ENCODE results near the gene MYO1F. TPM values are rescaled to one million over a fixed set of nuclear protein-coding genes. Genes with fewer than 3 reads are reported as not detected.

MYO1F gene
- polyA plus RNA-seq, 3 donors: 121 to 707 (median 197) TPM

GRCh38 chr19:8510589-8511115 is 66.6 kb downstream of the MYO1F start:
- H3K9me3 ChIP-seq (replicated peaks in 1 of 2; ENCODE audit: control insufficient read depth in 1 of 2, insufficient read depth in 1 of 2, low read length in 2 of 2): no peaks in the 10 kb centered on the region
- H3K4me2 ChIP-seq (replicated peaks; ENCODE audit: extremely low read depth, low read length, poor library complexity, severe bottlenecking): no peak overlapping the region
- Mint-ChIP-seq H3K36me3 (peaks cover 0 to 32% of the 10 kb centered on the region in 2 donors), H3K4me1 (peaks cover 51% of the 10 kb centered on the region), H3K4me3 (no peak overlapping the region), H3K27ac (no peak overlapping the region), H3K9me3 (no peaks in the 10 kb centered on the region), H3K27me3 (ENCODE audit: low read depth in 3 of 3) (peaks cover 0 to 4% (median 0%) of the 10 kb centered on the region in 3 donors)
- no peak overlapping the region for H3K27ac ChIP-seq (ENCODE audit: low read depth in 1 of 2, low read length in 2 of 2)
- intact Hi-C loops (cut with micrococcal nuclease): loop anchor here in 1 of 2 donors (10.0 kb wide), 1 partner anchor 96 kb away; the partner anchor contains the start of gene MARCHF2
- no peak overlapping the region for H3K4me3 ChIP-seq (replicated peaks in 1 of 3; ENCODE audit: low read depth in 2 of 3, low read length in 3 of 3)
- peaks cover 5% of the 10 kb centered on the region in 2 donors for H3K36me3 ChIP-seq (replicated peaks in 1 of 2; ENCODE audit: control insufficient read depth in 1 of 2, insufficient read depth in 2 of 2, low read length in 2 of 2)
- no peak overlapping the region for H2AFZ ChIP-seq (ENCODE audit: insufficient read depth, low read depth, low read length, poor library complexity, severe bottlenecking)
- no peaks in the 10 kb centered on the region for H4K20me1 ChIP-seq (ENCODE audit: insufficient read depth, low read length)
- H3K4me1 ChIP-seq (ENCODE audit: control insufficient read depth in 1 of 2, insufficient read depth in 2 of 2, low read length in 2 of 2): peaks cover 54 to 58% of the 10 kb centered on the region in 2 donors
- DNase-seq: no peak
- TF ChIP-seq CTCF (IDR thresholded peaks at IDR 0.05): no peak
- 95% methylated on average over 39 of the region's 52 CpGs for WGBS (ENCODE audit: insufficient coverage)
- H3K9ac ChIP-seq (ENCODE audit: insufficient read depth, low read length, poor library complexity, severe bottlenecking): no peak overlapping the region
- no peaks in the 10 kb centered on the region for H3K27me3 ChIP-seq (ENCODE audit: control insufficient read depth in 2 of 2, insufficient read depth in 2 of 2, low read length in 2 of 2)
- peaks cover 32% of the 10 kb centered on the region for H3K79me2 ChIP-seq (ENCODE audit: insufficient read depth, low read length)

GRCh38 chr19:8506402-8506957 is 70.8 kb downstream of the MYO1F start:
- Mint-ChIP-seq H3K4me1 (peaks cover 52% of the 10 kb centered on the region), H3K9me3 (peaks cover 0 to 1% (median 0%) of the 10 kb centered on the region in 7 donors), H3K27ac (peak overlapping the region in 5 of 7 donors; percentile 14 to 69 (median 66)), H3K27me3 (ENCODE audit: low read depth in 3 of 3) (peaks cover 0 to 2% (median 0%) of the 10 kb centered on the region in 3 donors), H3K4me3 (peak overlapping the region; percentile 88 to 91), H3K36me3 (peaks cover 0 to 25% of the 10 kb centered on the region in 2 donors)
- Histone ChIP-seq H3K9ac (ENCODE audit: insufficient read depth, low read length, poor library complexity, severe bottlenecking) (peak overlapping the region; percentile 56), H3K79me2 (ENCODE audit: insufficient read depth, low read length) (peaks cover 32% of the 10 kb centered on the region), H3K9me3 (replicated peaks in 1 of 2; ENCODE audit: control insufficient read depth in 1 of 2, insufficient read depth in 1 of 2, low read length in 2 of 2) (no peaks in the 10 kb centered on the region), H3K27me3 (ENCODE audit: control insufficient read depth in 2 of 2, insufficient read depth in 2 of 2, low read length in 2 of 2) (no peaks in the 10 kb centered on the region), H4K20me1 (ENCODE audit: insufficient read depth, low read length) (peaks cover 6% of the 10 kb centered on the region), H2AFZ (ENCODE audit: insufficient read depth, low read depth, low read length, poor library complexity, severe bottlenecking) (peak overlapping the region; percentile 88), H3K36me3 (replicated peaks in 1 of 2; ENCODE audit: control insufficient read depth in 1 of 2, insufficient read depth in 2 of 2, low read length in 2 of 2) (peaks cover 5% of the 10 kb centered on the region in 2 donors), H3K4me2 (replicated peaks; ENCODE audit: extremely low read depth, low read length, poor library complexity, severe bottlenecking) (peak overlapping the region; percentile 85), H3K4me3 (replicated peaks in 1 of 3; ENCODE audit: low read depth in 2 of 3, low read length in 3 of 3) (peak overlapping the region in 2 of 3 experiments; percentile 52 to 87), H3K27ac (ENCODE audit: low read depth in 1 of 2, low read length in 2 of 2) (peak overlapping the region in 1 of 2 donors; percentile 58), H3K4me1 (ENCODE audit: control insufficient read depth in 1 of 2, insufficient read depth in 2 of 2, low read length in 2 of 2) (peaks cover 51 to 60% of the 10 kb centered on the region in 2 donors)
- WGBS (ENCODE audit: insufficient coverage): 36% methylated on average over 15 of the region's 18 CpGs
- intact Hi-C loops (cut with micrococcal nuclease): loop anchor here (5.0 to 10.0 kb wide), 3 partner anchors 34 to 94 kb away; partner anchors contain the start of genes HNRNPM (in 1 of the 2) and MARCHF2 (in 1 of the 2)
- DNase-seq: no peak
- TF ChIP-seq CTCF (IDR thresholded peaks at IDR 0.05): peak; percentile 54

Data from CD14-positive monocyte (primary cell).